ENCODE data around the gene RUNX3.
"Not testable (repeated sequence)": the region's sequence is repeated elsewhere in the genome, so short reads cannot be mapped to it uniquely, and the experiment has no call there.

Gene RUNX3

GRCh38 chr1:24930260-24931145 lies at the start of gene RUNX3:
Gene RUNX3 (minus strand): TSS chr1:24930276. CDS start chr1:24929868, 408 bp downstream.
- DNase-seq: peak; percentile 94

- DNase-seq: not testable (repeated sequence)
Measured at GRCh38 chr1:24979232-24979631, 49.2 kb upstream of the RUNX3 start.

- no peak for DNase-seq
Measured at GRCh38 chr1:24978383-24979032, 48.4 kb upstream of the RUNX3 start.

GRCh38 chr1:24975391-24975790 lies 45.3 kb upstream of the RUNX3 start:
- DNase-seq: no peak

- no peak for DNase-seq
Measured at GRCh38 chr1:24973315-24973714, 43.2 kb upstream of the RUNX3 start.

GRCh38 chr1:24972915-24973242 lies 42.8 kb upstream of the RUNX3 start:
- DNase-seq: no peak

- DNase-seq: no peak
Measured at GRCh38 chr1:24972221-24972914, 42.3 kb upstream of the RUNX3 start.

- DNase-seq: no peak
Measured at GRCh38 chr1:24970926-24971875, 41.1 kb upstream of the RUNX3 start.

GRCh38 chr1:24970399-24970753 lies 40.3 kb upstream of the RUNX3 start:
- no peak for DNase-seq

- DNase-seq: no peak
Measured at GRCh38 chr1:24969596-24970398, 39.7 kb upstream of the RUNX3 start.

- DNase-seq: no peak
Measured at GRCh38 chr1:24968941-24969585, 39.0 kb upstream of the RUNX3 start.

- no peak for DNase-seq
Measured at GRCh38 chr1:24967962-24968361, 37.9 kb upstream of the RUNX3 start.

- no peak for DNase-seq
Measured at GRCh38 chr1:24967555-24967954, 37.5 kb upstream of the RUNX3 start.

GRCh38 chr1:24966724-24967346 lies 36.8 kb upstream of the RUNX3 start:
- DNase-seq: peak; percentile 58

- no peak for DNase-seq
Measured at GRCh38 chr1:24966121-24966723, 36.1 kb upstream of the RUNX3 start.

GRCh38 chr1:24965571-24965930 lies 35.5 kb upstream of the RUNX3 start:
- no peak for DNase-seq

- DNase-seq: peak; percentile 95
Measured at GRCh38 chr1:24964811-24965570, 34.9 kb upstream of the RUNX3 start.

GRCh38 chr1:24963943-24964693 lies 34.0 kb upstream of the RUNX3 start:
- DNase-seq: no peak

Data from CD4-positive, alpha-beta T cell treated with Interleukin-17A for 1 hour (primary cell).